GM21367 (cell line): Measurements from ENCODE around the gene TBCB.
"Not testable (repeated sequence)": the region's sequence is repeated elsewhere in the genome, so short reads cannot be mapped to it uniquely, and the experiment has no call there.

Experiments
- ATAC-seq: cut with Tn5 transposase; IDR thresholded peaks from one replicate; pipeline ENCODE4 v1.9.1; 2021; ENCODE audit not compliant: unreplicated experiment

TBCB gene, protein sequence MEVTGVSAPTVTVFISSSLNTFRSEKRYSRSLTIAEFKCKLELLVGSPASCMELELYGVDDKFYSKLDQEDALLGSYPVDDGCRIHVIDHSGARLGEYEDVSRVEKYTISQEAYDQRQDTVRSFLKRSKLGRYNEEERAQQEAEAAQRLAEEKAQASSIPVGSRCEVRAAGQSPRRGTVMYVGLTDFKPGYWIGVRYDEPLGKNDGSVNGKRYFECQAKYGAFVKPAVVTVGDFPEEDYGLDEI

DNA sequence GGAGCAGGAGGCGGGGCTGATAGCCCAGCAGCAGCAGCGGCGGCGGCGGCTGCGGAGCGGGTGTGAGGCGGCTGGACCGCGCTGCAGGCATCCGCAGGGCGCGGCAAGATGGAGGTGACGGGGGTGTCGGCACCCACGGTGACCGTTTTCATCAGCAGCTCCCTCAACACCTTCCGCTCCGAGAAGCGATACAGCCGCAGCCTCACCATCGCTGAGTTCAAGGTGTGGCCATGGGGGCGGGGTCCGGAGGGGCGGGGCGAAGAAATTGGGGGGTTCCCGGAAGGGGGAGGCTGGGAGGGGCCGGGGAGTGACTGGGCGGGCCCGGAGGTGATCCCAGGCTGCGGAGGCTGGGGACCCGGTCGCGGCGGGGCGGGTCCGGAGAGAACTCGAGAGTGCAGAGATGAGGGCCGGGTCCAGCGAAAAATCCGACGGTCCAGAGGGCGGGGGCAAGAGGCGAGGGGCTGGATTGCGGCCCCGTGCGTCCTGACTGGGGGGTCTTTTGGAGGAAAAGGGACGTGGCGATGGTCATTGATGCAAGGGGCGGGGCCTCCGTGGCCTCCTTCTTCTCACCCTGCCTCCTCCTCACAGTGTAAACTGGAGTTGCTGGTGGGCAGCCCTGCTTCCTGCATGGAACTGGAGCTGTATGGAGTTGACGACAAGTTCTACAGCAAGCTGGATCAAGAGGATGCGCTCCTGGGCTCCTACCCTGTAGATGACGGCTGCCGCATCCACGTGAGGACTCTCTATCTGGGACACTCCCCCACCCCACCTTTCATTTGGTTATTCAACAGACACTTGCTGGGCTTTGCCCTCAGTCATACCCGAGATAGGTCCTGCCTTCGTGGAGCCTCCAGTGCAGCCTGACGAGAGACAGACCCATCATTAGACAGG lies at the start of gene TBCB:
Gene TBCB, plus strand, starts transcription at position 16 of the 891 bp plus-strand sequence. Its CDS starts 93 bp downstream, at position 109.
- peak; percentile 21 for ATAC-seq

GRCh38 chr19:36067681-36068080 lies 47.6 kb upstream of the TBCB start:
- no peak for ATAC-seq

GRCh38 chr19:36068810-36069499 lies 46.3 kb upstream of the TBCB start:
- not testable (repeated sequence) for ATAC-seq

- no peak for ATAC-seq
These were observed 43.2 kb upstream of the TBCB start for GRCh38 chr19:36072081-36072480.

- no peak for ATAC-seq
These were observed 42.0 kb upstream of the TBCB start for GRCh38 chr19:36073121-36073876.

GRCh38 chr19:36079389-36079945 lies 35.8 kb upstream of the TBCB start:
- ATAC-seq, result no peak

DNA sequence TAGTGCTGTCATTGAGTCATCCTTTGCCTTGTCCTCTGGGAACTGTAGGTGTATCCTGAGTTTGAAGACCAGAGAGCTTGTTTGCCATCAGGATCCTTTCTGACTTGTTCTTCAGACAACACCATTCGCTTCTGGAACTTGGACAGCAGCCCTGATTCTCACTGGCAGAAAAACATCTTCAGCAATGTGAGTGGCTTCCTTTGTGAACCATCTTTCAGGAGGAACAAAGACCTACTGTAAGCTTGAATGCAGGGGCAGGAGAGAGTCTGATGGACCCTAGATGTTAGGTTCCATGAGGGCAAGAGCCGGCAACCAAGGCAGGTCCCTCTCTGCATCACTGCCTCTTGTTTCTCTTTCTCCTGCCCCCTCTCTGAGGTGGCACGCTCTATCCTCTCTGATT lies 33.9 kb upstream of the TBCB start:
- ATAC-seq, result no peak

- ATAC-seq, result no peak
These were observed 33.4 kb upstream of the TBCB start for GRCh38 chr19:36081894-36082293.

DNA sequence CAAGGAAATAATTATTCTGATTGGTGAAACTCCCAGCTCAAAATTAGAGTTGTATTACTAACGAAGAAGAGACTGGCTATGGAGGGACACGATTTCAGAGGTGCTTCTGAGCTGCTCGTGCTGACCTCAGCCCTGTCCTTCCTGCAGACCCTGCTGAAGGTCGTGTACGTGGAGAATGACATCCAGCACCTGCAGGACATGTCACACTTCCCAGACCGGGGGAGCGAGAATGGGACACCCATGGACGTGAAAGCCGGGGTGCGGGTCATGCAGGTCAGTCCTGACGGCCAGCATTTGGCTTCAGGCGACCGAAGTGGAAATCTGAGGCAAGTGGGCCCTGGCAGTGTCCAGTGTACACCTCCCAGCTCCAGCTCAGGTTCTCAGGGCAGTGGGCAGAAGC lies 32.4 kb upstream of the TBCB start:
- ATAC-seq, result no peak

GRCh38 chr19:36084231-36085009 lies 30.8 kb upstream of the TBCB start:
- ATAC-seq, result no peak

DNA sequence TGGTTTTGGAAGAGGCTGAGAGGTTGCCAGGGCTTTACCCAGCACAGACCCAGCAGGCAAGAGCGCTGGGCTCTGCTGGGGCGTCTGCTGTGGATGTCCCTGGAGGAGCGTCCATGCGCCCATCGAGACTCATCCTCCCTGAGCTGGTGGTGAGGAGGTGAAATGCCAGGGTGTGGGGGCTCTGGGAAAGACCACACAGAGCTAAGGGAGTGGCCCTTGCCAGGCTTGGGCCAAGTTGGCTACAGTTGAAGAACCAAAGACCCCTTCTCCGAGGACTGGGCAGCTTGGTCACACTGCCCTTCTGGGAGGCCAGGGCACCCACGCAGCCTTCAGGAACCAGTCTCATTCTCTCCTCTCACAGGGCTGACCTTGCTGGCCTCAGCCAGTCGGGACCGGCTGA lies 28.9 kb upstream of the TBCB start:
- ATAC-seq, result no peak

- no peak for ATAC-seq
These were observed 25.4 kb upstream of the TBCB start for GRCh38 chr19:36089847-36090246.

- ATAC-seq, result no peak
These were observed 24.2 kb upstream of the TBCB start for GRCh38 chr19:36090910-36091695.

- ATAC-seq, result no peak
These were observed 22.7 kb upstream of the TBCB start for GRCh38 chr19:36092566-36092965.

- ATAC-seq, result no peak
These were observed 22.1 kb upstream of the TBCB start for GRCh38 chr19:36093146-36093662.

GRCh38 chr19:36093687-36094086 lies 21.6 kb upstream of the TBCB start:
- no peak for ATAC-seq

DNA sequence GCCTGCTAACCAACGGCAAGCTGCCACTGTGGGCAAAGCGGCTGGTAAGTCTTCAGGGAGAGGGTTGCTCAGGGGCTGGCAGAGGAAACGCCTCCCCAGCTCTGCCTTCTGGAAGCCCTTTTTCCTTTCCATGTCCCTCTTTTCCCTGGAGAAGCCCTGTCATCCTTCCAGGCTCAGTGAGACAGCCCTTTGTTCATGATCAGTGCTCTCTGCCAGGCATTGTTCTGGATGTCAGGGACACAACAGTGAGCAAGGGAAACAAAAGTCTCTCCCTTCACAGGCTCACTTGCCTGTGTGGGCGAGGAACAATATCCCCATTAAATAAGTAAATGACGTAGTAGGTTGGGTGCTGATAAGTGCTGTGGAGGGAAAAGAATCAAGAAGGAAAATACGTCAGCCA lies 18.2 kb upstream of the TBCB start:
- ATAC-seq, result no peak

DNA sequence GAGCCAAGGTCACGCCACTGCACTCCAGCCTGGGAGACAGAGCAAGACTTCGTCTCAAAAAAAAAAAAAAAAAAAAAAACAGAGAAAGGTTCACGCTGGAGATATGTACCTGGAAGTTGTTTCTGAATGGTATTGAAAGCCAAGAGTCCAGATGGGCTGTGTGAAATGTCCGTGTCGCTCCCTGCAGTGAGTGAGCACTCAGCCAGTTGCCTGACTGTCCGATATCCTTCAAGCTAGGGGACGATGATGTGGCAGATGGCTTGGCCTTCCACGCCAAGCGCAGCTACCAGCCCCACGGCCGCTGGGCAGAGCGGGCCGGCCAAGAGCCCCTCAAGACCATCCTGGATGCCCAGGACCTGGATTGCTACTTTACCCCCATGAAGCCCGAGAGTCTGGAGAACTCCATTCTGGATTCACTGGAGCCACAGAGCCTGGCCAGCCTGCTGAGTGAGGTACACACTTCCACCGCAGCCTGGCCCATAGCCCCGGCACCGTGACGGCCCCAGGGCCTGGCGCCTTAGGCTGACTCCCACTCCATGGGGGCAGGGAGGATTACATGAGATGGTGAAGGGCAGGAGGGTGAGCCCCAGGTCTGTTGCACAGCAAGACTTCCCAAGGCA lies 16.0 kb upstream of the TBCB start:
- no peak for ATAC-seq
